Posterior cingulate gyrus (tissue), 11 donors: Measurements from ENCODE around the gene KRTAP10-4.
"Not testable (repeated sequence)": the region's sequence is repeated elsewhere in the genome, so short reads cannot be mapped to it uniquely, and the experiment has no call there.

Experiments used
- DNase-seq, 10 donors: peaks; one replicate each; pipeline versions ENCODE4 v3.0.0 to v3.0.0-alpha.2; 2020 to 2021; ENCODE audit warnings: mixed read lengths in 3 of 10
- intact Hi-C: fragments of 100-400 bp; cut with DNase I; formaldehyde crosslinking; loops from one replicate; pipeline ENCODE4 v1.15.1; 2023

The KRTAP10-4 gene

DNA sequence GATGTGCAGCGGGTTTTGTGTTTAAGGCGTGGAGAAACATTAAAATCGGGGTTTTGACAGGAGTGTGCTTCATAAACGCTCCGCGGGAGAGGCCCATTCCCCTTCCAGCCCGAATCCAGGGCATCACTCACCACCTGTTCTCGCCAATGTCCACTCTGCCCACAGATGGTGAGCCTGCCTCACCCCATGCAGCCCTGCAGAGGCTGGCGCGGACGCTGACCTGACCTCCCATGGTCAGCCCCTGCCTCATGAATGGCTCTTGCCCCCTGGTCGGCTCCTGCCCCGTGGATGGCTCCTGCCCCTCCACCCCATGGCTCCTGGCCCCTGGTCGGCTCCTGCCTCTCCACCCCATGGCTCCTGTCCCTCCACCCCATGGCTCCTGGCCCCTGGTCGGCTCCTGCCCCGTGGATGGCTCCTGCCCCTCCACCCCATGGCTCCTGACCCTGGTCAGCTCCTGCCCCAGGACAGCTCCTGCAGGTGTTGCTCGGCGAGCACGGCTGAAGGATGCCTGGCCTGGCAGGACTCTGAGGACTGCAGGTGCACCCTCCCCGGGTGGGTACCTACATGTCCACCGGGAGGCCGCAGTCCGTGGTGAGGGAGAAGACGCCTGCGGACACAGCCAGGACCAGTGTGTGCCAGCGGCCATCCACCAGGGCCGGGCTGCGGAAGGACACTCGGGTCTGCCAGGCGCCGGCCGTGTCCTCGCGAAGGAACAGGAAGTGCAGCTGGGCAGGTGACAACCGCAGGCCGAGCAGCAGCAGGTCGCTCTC, 40.2 kb upstream of the KRTAP10-4 start:
- intact Hi-C loops: no loop called here
- peak in 5 of 10 donors; percentile 4 to 80 (median 19) for DNase-seq

GRCh38 chr21:44533891-44534627, 39.5 kb upstream of the KRTAP10-4 start:
- intact Hi-C loops: no loop called here
- peak in 3 of 10 donors; percentile 3 to 12 (median 4) for DNase-seq

GRCh38 chr21:44534688-44535087, 38.8 kb upstream of the KRTAP10-4 start:
- intact Hi-C loops: no loop called here

DNA sequence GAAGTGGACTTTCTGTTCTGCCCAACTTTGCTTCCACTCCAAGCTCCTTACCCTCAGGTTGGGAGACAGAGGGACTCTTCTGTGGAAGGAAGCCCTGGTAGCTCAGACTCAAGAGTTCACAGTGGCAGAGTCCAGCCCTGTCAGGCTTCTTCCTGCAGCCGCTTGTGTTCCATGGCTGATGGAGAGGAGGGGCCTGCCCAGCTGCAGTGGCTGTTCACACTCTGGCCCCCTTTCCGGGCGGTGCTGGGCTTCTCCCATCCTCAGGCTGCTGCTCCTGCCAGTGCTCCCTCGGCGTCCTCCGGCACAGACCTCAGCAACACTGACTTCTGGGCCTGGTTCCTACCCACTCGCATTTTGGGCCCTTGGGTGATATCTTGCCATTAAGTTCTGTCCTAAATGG, 37.6 kb upstream of the KRTAP10-4 start:
- intact Hi-C loops: no loop called here
- peak in 2 of 10 donors; percentile 5 to 52 for DNase-seq

More at GRCh38 chr21:44534688-44535087, 38.8 kb upstream of the KRTAP10-4 start:
- no peak for DNase-seq

DNA sequence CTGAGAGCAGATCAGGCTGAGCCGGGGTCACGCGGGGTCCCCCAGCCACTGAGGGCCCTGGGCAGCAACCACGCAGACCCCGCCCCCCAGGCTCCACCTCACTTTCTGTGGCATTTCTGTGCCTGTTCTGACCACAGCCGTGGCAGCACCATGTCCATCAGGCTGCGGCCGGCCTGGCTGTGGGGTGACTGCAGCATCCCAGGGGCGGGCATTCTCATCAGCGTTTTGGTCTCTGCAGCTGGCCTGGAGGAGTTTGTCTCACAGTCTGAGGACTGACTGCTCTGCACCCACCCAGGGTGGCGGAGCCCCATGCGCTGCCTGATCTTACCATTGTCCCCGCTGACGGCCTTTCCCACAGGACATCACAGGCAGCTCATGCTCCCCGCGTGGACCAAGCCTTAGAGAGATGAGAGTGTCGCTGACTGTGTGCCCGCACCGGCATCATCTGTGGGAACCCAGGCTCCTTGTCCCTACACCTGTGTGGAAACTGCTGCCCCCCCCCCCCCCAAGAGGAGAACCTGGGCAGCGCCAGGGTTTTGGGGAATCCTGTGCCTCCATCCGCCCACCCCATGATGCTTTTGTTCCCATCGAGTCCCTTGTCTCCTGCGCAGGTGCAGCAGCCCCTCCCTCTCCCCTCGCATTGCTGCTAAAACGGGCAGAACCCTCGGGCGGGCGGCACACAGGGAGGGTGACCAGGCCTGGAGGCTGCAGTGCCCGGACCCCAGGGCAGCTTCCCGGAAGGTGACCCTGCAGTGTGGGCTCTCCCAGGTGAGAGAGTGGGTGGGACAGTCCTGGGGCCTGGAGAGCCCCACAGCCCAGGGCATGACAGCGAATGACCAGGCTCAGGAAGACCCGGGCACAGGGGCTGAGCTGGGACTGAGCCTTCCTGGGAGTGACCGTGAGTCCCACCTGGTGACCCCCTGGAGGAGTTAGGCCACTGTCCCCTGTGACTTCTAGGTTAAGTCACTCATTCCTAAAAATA, 35.3 kb upstream of the KRTAP10-4 start:
- peak in 3 of 10 donors; percentile 3 to 74 (median 5) for DNase-seq

GRCh38 chr21:44539046-44539445, 34.5 kb upstream of the KRTAP10-4 start:
- intact Hi-C loops: no loop called here
- no peak for DNase-seq

More for the DNA sequence above, 35.3 kb upstream of the KRTAP10-4 start:
- intact Hi-C loops: no loop called here

DNA sequence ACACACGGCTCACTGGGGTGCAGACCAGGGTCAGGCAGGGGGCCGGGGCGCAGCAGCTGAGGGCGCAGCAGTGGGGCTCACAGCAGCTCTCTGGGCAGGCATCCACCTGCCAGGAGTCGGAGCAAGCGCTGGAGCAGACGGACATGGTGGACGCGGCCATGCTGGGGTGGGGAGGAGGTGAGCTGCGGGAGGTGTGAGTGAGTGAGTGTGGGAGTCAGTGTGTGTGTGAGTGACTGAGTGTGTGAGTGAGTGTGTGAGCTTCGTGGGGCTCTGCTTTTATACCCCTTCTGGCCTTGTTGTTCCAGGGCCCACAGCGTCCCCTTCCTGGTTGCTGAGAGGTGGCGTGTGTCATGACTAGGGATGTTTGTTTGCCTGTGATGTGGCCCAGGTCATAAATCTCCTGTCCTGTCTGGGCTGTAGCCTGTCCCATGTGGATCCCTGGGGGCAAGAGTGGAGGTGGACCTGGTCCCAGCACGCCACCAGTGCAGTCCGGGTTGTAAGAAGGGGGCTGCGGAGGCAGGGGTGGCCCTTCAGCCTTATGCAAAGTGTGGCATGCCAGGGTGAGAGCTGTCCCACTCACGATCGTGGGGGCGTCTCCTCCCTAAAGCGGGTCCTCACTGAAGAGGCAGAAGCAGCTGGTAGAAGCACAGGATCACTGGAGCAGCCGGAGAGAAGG, 33.4 kb upstream of the KRTAP10-4 start, which contains the start of gene KRTAP10-1:
Gene KRTAP10-1 (minus strand): TSS at position 205 of the 676 bp plus-strand sequence. CDS start 45 bp downstream, at position 160.
- no peak for DNase-seq
- intact Hi-C loops: no loop called here

GRCh38 chr21:44540741-44541288, 32.7 kb upstream of the KRTAP10-4 start:
- intact Hi-C loops: no loop called here
- peak in 1 of 10 donors; percentile 3 for DNase-seq

DNA sequence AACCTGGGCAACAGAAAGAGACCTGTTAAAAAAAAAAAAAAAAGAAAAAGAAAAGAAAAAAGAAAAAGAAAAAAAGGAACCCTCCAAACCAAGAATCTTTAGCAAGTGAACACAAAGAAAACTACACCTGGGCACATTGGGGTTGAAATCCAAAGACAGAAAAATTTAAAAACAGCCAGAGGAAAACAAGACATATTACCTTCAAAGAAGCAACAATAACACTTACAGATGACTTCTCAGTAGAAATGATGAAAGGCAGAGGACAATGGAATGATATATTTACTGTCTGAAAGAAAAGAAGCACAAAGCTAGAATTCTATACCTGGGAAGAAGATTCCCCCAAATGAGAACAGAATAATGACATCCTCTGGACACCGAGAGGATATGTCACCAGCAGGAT, 30.8 kb upstream of the KRTAP10-4 start:
- intact Hi-C loops: no loop called here
- no peak for DNase-seq

- DNase-seq: no peak
- intact Hi-C loops: no loop called here
Measured at GRCh38 chr21:44544566-44544965, 29.0 kb upstream of the KRTAP10-4 start.

DNA sequence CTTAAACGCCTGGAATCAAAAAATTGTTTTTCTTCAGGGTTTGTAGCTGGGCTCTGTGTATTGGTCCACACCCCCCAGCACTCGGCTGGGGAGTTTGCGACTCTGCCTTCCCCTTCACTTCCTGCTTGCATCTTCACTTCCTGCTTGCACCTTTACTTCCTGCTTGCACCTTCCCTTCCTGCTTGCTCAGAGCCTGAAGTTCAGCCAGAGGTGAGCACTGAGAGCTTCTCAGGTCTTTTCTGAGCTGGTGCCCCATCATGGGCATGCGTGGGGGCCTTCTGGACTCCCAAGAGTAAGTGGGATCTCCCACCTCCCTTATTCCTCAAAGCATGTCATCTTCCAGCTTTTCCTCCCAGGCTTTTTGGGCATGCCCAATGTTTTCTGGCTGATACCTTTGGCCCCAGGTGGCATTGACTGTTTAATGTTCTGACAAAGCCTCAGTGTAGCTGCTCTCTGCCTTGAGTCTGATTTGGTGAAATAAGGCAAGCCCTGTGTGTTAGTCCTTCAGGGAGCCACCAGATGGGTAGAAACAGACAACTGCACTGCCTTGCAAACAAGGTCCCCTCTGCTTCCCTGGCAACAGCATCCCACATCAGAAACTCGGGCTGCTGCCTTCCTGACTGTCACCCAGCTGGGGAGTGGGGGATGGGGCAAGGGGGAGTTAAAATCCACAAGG, 25.7 kb upstream of the KRTAP10-4 start:
- intact Hi-C loops: no loop called here

GRCh38 chr21:44548381-44548780, 25.1 kb upstream of the KRTAP10-4 start:
- DNase-seq: no peak
- intact Hi-C loops: no loop called here

More for the DNA sequence above, 25.7 kb upstream of the KRTAP10-4 start:
- DNase-seq: no peak

GRCh38 chr21:44548922-44549321, 24.6 kb upstream of the KRTAP10-4 start:
- DNase-seq: no peak
- intact Hi-C loops: no loop called here

DNA sequence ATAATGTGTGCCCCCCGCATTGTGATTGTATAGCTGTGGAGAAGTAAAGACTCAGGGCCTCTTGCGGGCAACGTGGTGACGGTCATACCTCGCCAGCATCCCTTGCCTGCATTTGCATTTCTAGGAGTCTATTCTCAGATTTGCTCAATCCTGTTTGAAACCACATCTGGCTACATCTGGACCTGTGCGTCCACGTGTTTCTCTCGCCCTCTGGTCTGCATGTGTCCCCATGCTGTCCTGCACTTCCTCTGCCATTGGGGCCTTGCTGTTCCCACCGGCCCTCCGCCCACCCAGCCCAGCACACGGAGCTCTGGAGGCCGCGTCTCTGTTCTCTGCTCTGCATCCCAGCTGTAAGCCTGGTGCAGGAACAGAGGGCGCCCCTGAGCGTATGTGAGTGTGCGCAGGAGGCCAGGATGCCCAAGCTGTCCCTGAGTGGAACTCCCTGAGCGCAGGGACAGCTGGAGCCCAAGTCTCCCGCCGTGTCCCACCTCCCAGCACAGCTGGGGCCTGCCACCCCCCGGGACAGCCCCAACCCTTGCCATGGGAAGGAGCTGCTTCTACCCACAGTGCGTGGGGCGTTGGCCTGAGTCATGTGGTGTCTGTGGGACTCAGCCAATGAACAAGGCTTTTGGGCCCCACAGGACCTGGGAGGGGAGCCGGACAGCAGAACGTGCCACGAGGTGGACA, 23.9 kb upstream of the KRTAP10-4 start:
- intact Hi-C loops: no loop called here
- peak in 1 of 10 donors; percentile 80 for DNase-seq

DNA sequence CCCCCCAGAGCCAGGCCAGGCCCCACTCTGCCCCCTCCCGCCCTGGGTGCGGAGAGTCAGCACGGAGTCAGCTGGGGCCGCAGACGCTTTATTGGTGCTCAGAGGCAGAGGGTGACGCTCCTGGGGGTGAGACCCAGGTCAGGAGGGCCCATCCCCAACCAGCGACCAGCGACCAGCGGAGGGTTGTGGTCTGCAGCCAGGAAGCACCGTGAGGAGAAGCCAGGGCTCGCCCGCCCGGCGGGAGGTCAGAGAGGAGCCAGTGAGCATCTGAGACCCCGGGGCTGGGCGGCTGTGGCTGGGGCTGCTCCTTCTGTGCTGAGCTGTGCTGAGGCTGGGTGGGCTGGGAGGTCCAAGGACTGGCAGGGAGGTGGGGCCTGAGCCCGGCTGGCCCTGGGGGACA, 23.2 kb upstream of the KRTAP10-4 start:
- intact Hi-C loops: not testable (repeated sequence)
- peak in 4 of 10 donors; percentile 9 to 75 (median 62) for DNase-seq

GRCh38 chr21:44550807-44551206, 22.7 kb upstream of the KRTAP10-4 start:
- intact Hi-C loops: no loop called here
- DNase-seq: peak in 4 of 10 donors; percentile 8 to 86 (median 77)

DNA sequence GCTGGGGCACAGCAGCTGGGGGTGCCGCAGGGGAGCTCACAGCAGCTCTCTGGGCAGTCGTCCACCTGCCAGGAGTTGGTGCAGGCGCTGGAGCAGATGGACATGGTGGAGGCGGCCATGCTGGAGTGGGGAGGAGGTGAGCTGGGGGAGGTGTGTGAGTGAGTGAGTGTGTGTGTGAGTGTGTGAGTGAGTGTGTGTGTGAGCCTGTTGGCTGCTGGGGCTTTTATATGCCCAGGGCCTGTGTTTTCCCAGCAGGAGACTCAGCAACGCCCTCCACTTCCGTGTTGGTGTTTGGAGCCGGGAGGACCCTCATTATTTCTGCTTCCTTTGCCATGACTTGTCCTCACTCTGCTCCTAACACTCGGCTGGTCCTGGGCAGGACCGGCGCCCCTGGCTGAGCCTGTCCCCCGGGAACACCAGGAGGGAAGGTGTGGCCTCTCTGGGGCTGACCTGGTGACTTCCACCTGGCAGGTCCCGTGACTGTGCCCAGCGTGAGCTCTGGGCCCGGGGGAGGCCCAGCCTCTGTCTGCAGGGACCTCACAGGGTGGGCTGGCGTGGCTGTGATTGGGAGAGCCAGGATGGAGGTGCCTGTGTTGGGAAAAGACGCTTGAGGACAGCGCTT, 22.1 kb upstream of the KRTAP10-4 start, which contains the start of gene KRTAP10-2:
Gene KRTAP10-2 (minus strand): TSS at position 166 of the 622 bp plus-strand sequence. CDS start 47 bp downstream, at position 119.
- intact Hi-C loops: no loop called here
- DNase-seq: peak in 3 of 10 donors; percentile 55 to 81 (median 79)

DNA sequence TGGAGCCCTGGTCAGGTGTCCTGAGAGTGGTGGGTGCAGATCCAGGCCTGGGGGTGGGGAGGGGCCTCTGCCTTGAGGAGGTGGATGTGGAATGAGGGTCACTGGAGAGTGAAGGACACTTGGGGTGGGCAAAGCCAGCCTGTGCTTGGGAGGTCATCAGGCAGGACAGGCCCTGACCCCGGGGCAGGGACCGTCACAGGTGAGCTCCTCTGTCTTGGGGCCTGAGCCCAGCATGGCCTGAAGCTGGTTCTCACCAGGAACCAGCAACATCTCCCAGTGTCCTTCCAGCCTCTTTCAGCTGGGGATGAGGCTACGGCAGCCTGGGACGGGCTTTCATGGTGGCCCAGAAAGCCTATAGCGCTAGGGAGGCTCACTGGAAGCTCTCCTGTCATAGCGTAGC, 21.4 kb upstream of the KRTAP10-4 start:
- intact Hi-C loops: no loop called here
- peak in 1 of 10 donors; percentile 58 for DNase-seq
